ENCODE data around the gene INTS6. TPM values are rescaled to one million over a fixed set of nuclear protein-coding genes. Genes with fewer than 3 reads are reported as not detected.

INTS6 gene
- total and polyA plus RNA-seq, 2 of the 4 experiments (the other 2 are of a cell fraction) = 12.9 to 42.3 TPM

- no peak overlapping the region for H3K18ac ChIP-seq (ENCODE audit: low read depth, low read length)
- H2BK20ac ChIP-seq (ENCODE audit: low read depth, low read length) = no peak overlapping the region
- intact Hi-C loops (cut with micrococcal nuclease) = no loop called here
- no peak for DNase-seq
- no peak overlapping the region for H3K9ac ChIP-seq (ENCODE audit: low read depth, low read length)
- H3K36me3 ChIP-seq (ENCODE audit: control insufficient read depth, insufficient read depth, low read length) = no peaks in the 10 kb centered on the region
- H2AK9ac ChIP-seq (replicated peaks; ENCODE audit: low read depth, low read length, poor library complexity) = no peak overlapping the region
- 87% methylated on average over 5 of the region's 5 CpGs; no CpG with 5 or more reads in 1 of the 2 experiments for WGBS, 2 experiments (ENCODE audit: extremely low coverage in 2 of 2, insufficient read length in 1 of 2)
- no peaks in the 10 kb centered on the region; the same call in 1 of the 2 replicates for H4K20me1 ChIP-seq (ENCODE audit: insufficient read depth, low read length)
- BruUV-seq (replicated peaks) = no TSS peak
- no peak overlapping the region; the same call in 1 of the 2 replicates for H3K23ac ChIP-seq (ENCODE audit: low read depth, low read length)
- H3K14ac ChIP-seq (replicated peaks; ENCODE audit: low read depth, low read length) = no peak overlapping the region
- H3K4me1 ChIP-seq (ENCODE audit: control insufficient read depth, insufficient read depth, low read length) = no peaks in the 10 kb centered on the region
- H2BK5ac ChIP-seq (ENCODE audit: low read depth, low read length, poor library complexity, severe bottlenecking) = no peak overlapping the region
- no peak for ATAC-seq (ENCODE audit: low read depth)
- H3K79me1 ChIP-seq (ENCODE audit: low read depth in 1 of 2, low read length in 2 of 2) = no peaks in the 10 kb centered on the region
- no peak overlapping the region for H4K5ac ChIP-seq (ENCODE audit: low read depth, low read length)
- H4K91ac ChIP-seq (ENCODE audit: insufficient read depth, low read depth, low read length) = no peak overlapping the region
- no peak overlapping the region for H3K27ac ChIP-seq (ENCODE audit: insufficient read depth, low read length)
- no peak overlapping the region for H3K4me3 ChIP-seq (ENCODE audit: insufficient read depth, low read depth, low read length)
- no peak for TF ChIP-seq CHD1 (IDR thresholded peaks at IDR 0.05; ENCODE audit: low read depth, low read length)
- TF ChIP-seq CTCF (conservative IDR thresholded peaks at IDR 0.05; ENCODE audit: low read depth, low read length) = no peak
- TF ChIP-seq SMC3 (IDR thresholded peaks at IDR 0.05; ENCODE audit: low read depth, low read length) = no peak
- TF ChIP-seq, protein P1, sequence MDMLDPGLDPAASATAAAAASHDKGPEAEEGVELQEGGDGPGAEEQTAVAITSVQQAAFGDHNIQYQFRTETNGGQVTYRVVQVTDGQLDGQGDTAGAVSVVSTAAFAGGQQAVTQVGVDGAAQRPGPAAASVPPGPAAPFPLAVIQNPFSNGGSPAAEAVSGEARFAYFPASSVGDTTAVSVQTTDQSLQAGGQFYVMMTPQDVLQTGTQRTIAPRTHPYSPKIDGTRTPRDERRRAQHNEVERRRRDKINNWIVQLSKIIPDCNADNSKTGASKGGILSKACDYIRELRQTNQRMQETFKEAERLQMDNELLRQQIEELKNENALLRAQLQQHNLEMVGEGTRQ (IDR thresholded peaks at IDR 0.05; ENCODE audit: low read depth, low read length) = no peak
- no peak for TF ChIP-seq BHLHE40 (IDR thresholded peaks at IDR 0.05; ENCODE audit: low read depth, low read length)
- TF ChIP-seq CEBPB (IDR thresholded peaks at IDR 0.05; ENCODE audit: low read depth, low read length) = no peak
- TF ChIP-seq RFX5 (IDR thresholded peaks at IDR 0.05; ENCODE audit: low read depth, low read length) = no peak
- no peak for TF ChIP-seq POLR2A (IDR thresholded peaks at IDR 0.05; ENCODE audit: low read depth, low read length)
- no peak for TF ChIP-seq RAD21 (IDR thresholded peaks at IDR 0.05; ENCODE audit: low read length)
- TF ChIP-seq ELK1 (IDR thresholded peaks at IDR 0.05; ENCODE audit: borderline replicate concordance, low read depth, low read length) = no peak
- TF ChIP-seq MXI1 (IDR thresholded peaks at IDR 0.05; ENCODE audit: borderline replicate concordance, low read depth, low read length) = no peak
- TF ChIP-seq FOS (IDR thresholded peaks at IDR 0.05; ENCODE audit: low read depth, low read length) = no peak
- no peak for TF ChIP-seq RCOR1 (IDR thresholded peaks at IDR 0.05; ENCODE audit: insufficient replicate concordance, low read length)
- TF ChIP-seq MAZ (IDR thresholded peaks at IDR 0.05; ENCODE audit: borderline replicate concordance, low read depth, low read length) = no peak
- dilution Hi-C loops (cut with HindIII; ENCODE audit: low sequenced_read_pairs, unreplicated experiment) = no loop called here
- H3K4me2 ChIP-seq (ENCODE audit: low read depth, low read length) = no peak overlapping the region
- no peak overlapping the region for H2AK5ac ChIP-seq (ENCODE audit: low read depth, low read length)
- 0 out of 2 replicates have a peak, but pooled peaks cover 6% of the 10 kb centered on the region for H3K9me1 ChIP-seq (ENCODE audit: insufficient read depth, low read length)
- CTCF ChIA-PET = no interaction called here
- H3K4ac ChIP-seq (ENCODE audit: low read depth, low read length) = no peak overlapping the region
- no peak overlapping the region for H3K56ac ChIP-seq (ENCODE audit: extremely low read depth, insufficient read depth, low read length)
- no peak overlapping the region for H2AFZ ChIP-seq (replicated peaks; ENCODE audit: low read length, poor library complexity)
- H2BK15ac ChIP-seq (ENCODE audit: low read depth, low read length) = no peak overlapping the region
- in situ Hi-C loops (cut with MboI; ENCODE audit: low sequenced_read_pairs) = no loop called here
- no peaks in the 10 kb centered on the region for H3K9me3 ChIP-seq (ENCODE audit: control insufficient read depth, insufficient read depth, low read length)
- H2BK120ac ChIP-seq (ENCODE audit: low read depth, low read length) = no peak overlapping the region
- POLR2A ChIA-PET (ENCODE audit: unreplicated experiment) = no interaction called here
- H4K8ac ChIP-seq (ENCODE audit: low read depth in 2 of 2, low read length in 2 of 2) = no peak overlapping the region
- H3K27me3 ChIP-seq (ENCODE audit: control insufficient read depth, insufficient read depth, low read length) = peaks cover 6% of the 10 kb centered on the region; the same call in 1 of the 2 replicates
Measured at GRCh38 chr13:51336746-51337145, 116.1 kb downstream of the INTS6 start.
